Heart left ventricle (tissue), 16 donors: ENCODE measurements around the gene DPP9. TPM values are rescaled to one million over a fixed set of nuclear protein-coding genes. Genes with fewer than 3 reads are reported as not detected.

Experiments
- ATAC-seq, 4 donors: fragments of 200-7000 bp; cut with Tn5 transposase; one replicate each; pipeline ENCODE4 v1.9.1; 2020 to 2022; ENCODE audit warnings: moderate library complexity in 4 of 4, mild to moderate bottlenecking in 3 of 4, moderate number of reproducible peaks in 1 of 4
- DNase-seq, 5 donors: peaks; one replicate each; pipeline ENCODE4 v3.0.0-alpha.2; 2020
- H3K27ac ChIP-seq, 12 donors: fragments of 200-600 bp; sonication (generic) in 4 of 12; one replicate each; pipeline versions ENCODE4 v1.5.0 to v1.8.0; 2016 to 2022; ENCODE audit warnings: mild to moderate bottlenecking in 2 of 12
- H3K27me3 ChIP-seq, 9 donors: fragments of 200-600 bp; sonication (generic) in 2 of 9; one replicate each; pipeline versions ENCODE4 v1.5.1 to v1.8.0; 2016 to 2022; ENCODE audit warnings: mild to moderate bottlenecking in 3 of 9
- H3K36me3 ChIP-seq, 9 donors: fragments of 200-600 bp; sonication (generic) in 2 of 9; one replicate each; pipeline versions ENCODE4 v1.5.0 to v1.8.0; 2018 to 2022; ENCODE audit warnings: mild to moderate bottlenecking in 2 of 9
- H3K4me1 ChIP-seq, 12 donors: fragments of 200-600 bp; sonication (generic) in 4 of 12; one replicate each; pipeline versions ENCODE4 v1.5.0 to v1.8.0; 2016 to 2022; ENCODE audit warnings: mild to moderate bottlenecking in 3 of 12
- H3K4me3 ChIP-seq, 12 donors: fragments of 200-600 bp; sonication (generic) in 4 of 12; one replicate each; pipeline versions ENCODE4 v1.5.0 to v1.8.0; 2017 to 2022; ENCODE audit warnings: mild to moderate bottlenecking in 9 of 12, moderate library complexity in 4 of 12
- H3K9me3 ChIP-seq, 12 donors: fragments of 200-600 bp; sonication (generic) in 4 of 12; one replicate each; pipeline versions ENCODE4 v1.5.0 to v1.8.0; 2016 to 2022; ENCODE audit warnings: mild to moderate bottlenecking in 1 of 12
- POLR2A ChIP-seq, 2 donors: fragments of 450-650 bp; IDR thresholded peaks; one replicate each; pipeline ENCODE4 v1.6.1; 2017; ENCODE audit warnings: antibody characterized with exemption in 2 of 2, mild to moderate bottlenecking in 2 of 2, moderate library complexity in 2 of 2
- WGBS, 4 donors: extraction: QIAGEN DNeasy Blood & Tissue Kit in 2 of 4; methylation state at CpG; one replicate each; pipeline versions ENCODE4 v1.1.5 to v1.1.7; 2013 to 2018; 5-methylcytosine and 5-hydroxymethylcytosine counted together
- intact Hi-C, 10 donors: fragments of 100-400 bp; cut with DNase I; formaldehyde crosslinking; loops; one replicate each; pipeline versions ENCODE4 v1.11.1 to v1.14.2; 2022
- polyA plus RNA-seq, 2 donors: library from polyadenylated mRNA; stranded (reverse); fragments of 200-250 nt; gene quantifications; one replicate each; pipeline ENCODE4 v1.2.3, GENCODE V29; 2013
- total RNA-seq, 9 donors: library from RNA; depleted of rRNA in 2 of 9; stranded (reverse); fragments of >200 nt in 2 of 9; fragmentation: NEBNext Ultra II Directional in 3 of 9; extraction: Animal tissue kit (Norgen Biotek cat#: 25700) in 3 of 9; gene quantifications; one replicate each; pipeline versions ENCODE4 v1.1.0 to v1.2.4, GENCODE V29; 2016 to 2023
- TF ChIP-seq, protein P1 (sequence below), 12 donors: fragments of 200-600 bp; sonication (generic) in 4 of 12; IDR thresholded peaks; one replicate each; pipeline versions ENCODE4 v1.5.0 to v1.8.0; 2018 to 2022; ENCODE audit warnings: antibody characterized with exemption in 12 of 12, mild to moderate bottlenecking in 5 of 12
- donor health status: ischemic (EF 13 %, LVEDD 7.1; RV severe dilation, severe dysfunction).
- donor health status: healthy with polysubstance abuse.
- donor health status: DM: no; HTN: yes; CAD: no.
- donor health status: DM: no; HTN: no; CAD: no.
- donor health status: ischemic (EF 25% LVEDD 6.9; RV normal size, moderate dysfunction).
- donor health status: ischemic (EF 25% LVEDD 5.7; RV mildly dilated, moderate dysfunction).
- donor health status: healthy.
- donor health status: DM: yes; HTN: yes; CAD: no.
- donor health status: ischemic (EF 35%, LVEDD 5.7; RV mildly dilated, moderate dysfunction).
- donor health status: nonischemic (EF 11% LVEDD 7.7; RV severe dilation, severe dysfunction).
- donor health status: DM: yes; HTN: yes; CAD: no.
- donor health status: PGD.
- donor health status: ischemic (EF 29% LVEDD 5.4; RV normal size, mild dysfunction).
- donor health status: nonischemic (EF 23%, LVEDD 6.1; RV moderate dilation, normal function).

Gene DPP9
- total and polyA plus RNA-seq, 11 donors: 30.7 to 65.2 (median 47.7) TPM

DNA sequence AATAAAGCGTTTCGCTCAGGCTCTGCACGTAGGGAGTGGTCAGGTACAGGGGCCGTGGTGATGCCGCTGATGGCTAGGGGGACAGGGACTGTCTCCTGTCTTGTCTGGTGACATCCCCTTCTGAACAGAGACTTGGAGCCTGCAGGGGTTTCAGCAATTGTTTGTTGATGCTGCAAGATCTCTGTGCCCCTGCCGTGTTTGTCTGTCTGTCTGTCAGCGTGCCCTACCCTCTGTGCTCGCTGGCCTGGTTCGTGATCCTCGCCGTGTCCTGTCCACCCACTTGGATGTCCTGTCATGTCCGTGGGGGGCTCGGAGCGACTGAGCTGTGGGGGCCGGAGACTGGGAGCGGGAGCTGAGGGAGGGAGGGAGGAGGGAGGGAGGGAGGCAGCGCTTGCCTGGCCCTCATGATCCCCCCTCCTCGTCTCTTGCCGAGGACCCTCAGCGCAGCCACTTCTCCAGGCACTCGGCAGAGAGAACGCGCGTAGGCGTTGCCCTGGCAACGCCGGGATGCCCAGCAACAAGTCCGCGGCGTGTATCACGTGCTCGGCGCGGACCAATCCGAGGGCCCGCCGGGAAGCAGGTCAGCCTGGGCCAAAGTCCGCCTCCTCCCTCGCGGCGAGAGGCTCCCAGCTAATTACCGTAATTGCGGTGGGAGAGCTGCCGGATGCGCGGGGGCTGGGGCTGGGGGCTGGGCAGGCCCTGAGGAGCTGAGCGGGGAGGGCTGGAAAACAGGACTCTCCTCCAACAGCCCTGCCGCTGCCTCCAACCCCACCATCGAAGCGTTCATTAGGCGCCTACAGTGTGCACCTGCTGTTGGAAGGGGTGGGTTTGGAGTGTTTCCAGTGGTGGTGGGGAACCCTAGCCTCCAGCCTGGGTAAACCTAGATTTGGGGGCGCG lies 36.0 kb upstream of the DPP9 start:
- intact Hi-C loops: no loop called here

DNA sequence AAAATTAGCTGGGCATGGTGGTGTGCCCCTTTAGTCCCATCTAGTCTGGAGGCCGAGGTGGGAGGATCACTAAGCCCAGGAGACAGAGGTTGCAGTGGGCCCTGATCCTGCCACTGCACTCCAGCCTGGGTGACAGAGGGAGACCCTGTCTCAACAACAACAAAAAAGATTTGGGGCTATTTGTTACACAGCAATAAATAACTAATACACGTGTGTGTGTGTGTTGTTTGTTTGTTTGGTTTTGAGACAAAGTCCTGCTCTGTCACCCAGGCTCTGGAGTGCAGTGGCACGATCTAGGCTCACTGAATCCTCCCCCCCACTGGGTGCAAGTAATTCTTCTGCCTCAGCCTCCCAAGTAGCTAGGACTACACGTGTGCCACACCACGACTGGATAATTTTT lies 35.0 kb upstream of the DPP9 start:
- H3K4me3 ChIP-seq: no peak overlapping the region
- peaks cover 0 to 14% (median 7%) of the 10 kb centered on the region in 12 donors for H3K4me1 ChIP-seq
- peaks cover 0 to 23% (median under 1%) of the 10 kb centered on the region in 9 donors for H3K27me3 ChIP-seq
- H3K9me3 ChIP-seq: no peaks in the 10 kb centered on the region
- TF ChIP-seq, protein P1, sequence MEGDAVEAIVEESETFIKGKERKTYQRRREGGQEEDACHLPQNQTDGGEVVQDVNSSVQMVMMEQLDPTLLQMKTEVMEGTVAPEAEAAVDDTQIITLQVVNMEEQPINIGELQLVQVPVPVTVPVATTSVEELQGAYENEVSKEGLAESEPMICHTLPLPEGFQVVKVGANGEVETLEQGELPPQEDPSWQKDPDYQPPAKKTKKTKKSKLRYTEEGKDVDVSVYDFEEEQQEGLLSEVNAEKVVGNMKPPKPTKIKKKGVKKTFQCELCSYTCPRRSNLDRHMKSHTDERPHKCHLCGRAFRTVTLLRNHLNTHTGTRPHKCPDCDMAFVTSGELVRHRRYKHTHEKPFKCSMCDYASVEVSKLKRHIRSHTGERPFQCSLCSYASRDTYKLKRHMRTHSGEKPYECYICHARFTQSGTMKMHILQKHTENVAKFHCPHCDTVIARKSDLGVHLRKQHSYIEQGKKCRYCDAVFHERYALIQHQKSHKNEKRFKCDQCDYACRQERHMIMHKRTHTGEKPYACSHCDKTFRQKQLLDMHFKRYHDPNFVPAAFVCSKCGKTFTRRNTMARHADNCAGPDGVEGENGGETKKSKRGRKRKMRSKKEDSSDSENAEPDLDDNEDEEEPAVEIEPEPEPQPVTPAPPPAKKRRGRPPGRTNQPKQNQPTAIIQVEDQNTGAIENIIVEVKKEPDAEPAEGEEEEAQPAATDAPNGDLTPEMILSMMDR (IDR thresholded peaks at IDR 0.05): no peak
- no peak for TF ChIP-seq POLR2A (IDR thresholded peaks at IDR 0.05)
- no peak for ATAC-seq
- intact Hi-C loops: no loop called here
- no peak overlapping the region for H3K27ac ChIP-seq
- 64 to 72% (median 66%) methylated on average over 5 of the region's 5 CpGs for WGBS, 4 donors
- DNase-seq: no peak
- no peaks in the 10 kb centered on the region for H3K36me3 ChIP-seq

More for the DNA sequence above, 36.0 kb upstream of the DPP9 start:
- ATAC-seq (peak; percentile 88 to 99 (median 99)), DNase-seq (peak; percentile 89 to 94 (median 93))
- Histone ChIP-seq H3K36me3 (no peaks in the 10 kb centered on the region), H3K4me3 (peak overlapping the region in 10 of 12 donors; percentile 21 to 51 (median 39)), H3K27me3 (peaks cover 0 to 27% (median 2%) of the 10 kb centered on the region in 9 donors), H3K9me3 (no peaks in the 10 kb centered on the region), H3K4me1 (peaks cover 0 to 14% (median 7%) of the 10 kb centered on the region in 12 donors), H3K27ac (no peak overlapping the region)
- no peak for TF ChIP-seq POLR2A (IDR thresholded peaks at IDR 0.05)
- TF ChIP-seq, protein P1 (IDR thresholded peaks at IDR 0.05): no peak
- WGBS, 4 donors: 3 to 8% (median 4%) methylated on average over 14 to 53 of the region's 53 CpGs

DNA sequence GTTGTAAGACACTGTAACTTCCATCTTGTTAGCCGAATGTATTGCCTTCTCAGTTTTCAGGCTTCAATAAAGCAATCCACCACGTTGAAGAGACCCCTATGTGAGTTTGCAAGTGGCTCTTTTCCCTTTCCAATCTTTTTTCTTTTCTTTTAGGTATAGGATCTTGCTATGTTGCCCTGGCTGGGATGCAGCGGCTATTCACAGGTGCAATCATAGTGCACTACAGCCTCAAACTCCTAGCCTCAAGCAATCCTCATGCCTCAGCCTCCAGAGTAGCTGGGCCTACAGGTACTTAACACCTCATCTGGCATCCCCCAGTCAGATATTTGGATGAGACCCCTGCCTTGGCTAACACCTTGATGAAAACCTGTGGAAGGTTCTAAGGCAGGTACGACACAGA lies 34.4 kb upstream of the DPP9 start:
- no peak for TF ChIP-seq POLR2A (IDR thresholded peaks at IDR 0.05)
- TF ChIP-seq, protein P1 (IDR thresholded peaks at IDR 0.05): no peak
- intact Hi-C loops: no loop called here
- Histone ChIP-seq H3K4me3 (no peak overlapping the region), H3K9me3 (no peaks in the 10 kb centered on the region), H3K36me3 (no peaks in the 10 kb centered on the region), H3K27me3 (peaks cover 0 to 17% (median 0%) of the 10 kb centered on the region in 9 donors), H3K4me1 (peaks cover 0 to 14% (median 7%) of the 10 kb centered on the region in 12 donors), H3K27ac (no peak overlapping the region)
- DNase-seq (no peak), ATAC-seq (no peak)
- 74 to 77% (median 75%) methylated on average over 4 of the region's 4 CpGs for WGBS, 4 donors

DNA sequence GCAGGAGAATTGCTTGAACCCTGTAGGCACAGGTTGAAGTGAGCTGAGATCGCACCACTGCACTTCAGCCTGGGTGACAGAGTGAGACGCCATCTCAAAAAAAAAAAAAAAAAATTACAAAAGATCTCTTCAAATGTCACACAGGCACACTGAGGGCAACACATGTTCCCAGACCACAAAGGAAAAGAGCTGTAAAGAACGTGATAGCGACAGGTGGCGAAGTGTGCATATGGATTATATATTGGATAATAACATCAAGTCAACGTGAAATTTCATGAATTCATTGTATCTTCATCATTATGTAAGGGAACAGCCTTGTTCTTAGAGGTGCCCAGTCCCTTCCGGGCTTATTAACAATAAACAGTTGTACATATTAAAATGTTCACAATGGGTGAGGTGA lies 31.8 kb upstream of the DPP9 start:
- intact Hi-C loops: no loop called here
- Histone ChIP-seq H3K27ac (no peak overlapping the region), H3K9me3 (no peaks in the 10 kb centered on the region), H3K4me3 (no peak overlapping the region), H3K4me1 (peaks cover 0 to 13% (median 6%) of the 10 kb centered on the region in 12 donors), H3K36me3 (no peaks in the 10 kb centered on the region), H3K27me3 (no peaks in the 10 kb centered on the region)
- no peak for ATAC-seq
- no peak for TF ChIP-seq POLR2A (IDR thresholded peaks at IDR 0.05)
- DNase-seq: no peak
- WGBS, 4 donors: 78 to 91% (median 88%) methylated on average over 7 of the region's 7 CpGs
